ENCODE data around the gene VWA8. TPM values are rescaled to one million over a fixed set of nuclear protein-coding genes. Genes with fewer than 3 reads are reported as not detected.
"Not testable (repeated sequence)": the region's sequence is repeated elsewhere in the genome, so short reads cannot be mapped to it uniquely, and the experiment has no call there.

Gene VWA8
- total and polyA plus RNA-seq, 2 experiments from 2014 or later: 6.3 to 24.6 TPM

DNA sequence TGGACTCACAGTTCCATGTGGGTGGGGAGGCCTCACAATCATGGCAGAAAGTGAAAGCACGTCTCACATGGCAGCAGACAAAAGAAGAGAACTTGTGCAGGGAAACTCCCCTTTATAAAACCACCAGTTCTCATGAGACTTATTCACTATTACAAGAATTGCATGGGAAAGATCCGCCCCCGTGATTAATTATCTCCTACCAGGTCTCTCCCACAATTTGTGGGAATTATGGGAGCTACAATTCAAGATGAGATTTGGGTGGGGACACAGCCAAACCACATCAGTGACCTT is 157.5 kb downstream of the VWA8 start:
- not testable (repeated sequence) for H3K4me3 Mint-ChIP-seq; H2AFZ ChIP-seq; ATAC-seq; H3K27me3 Mint-ChIP-seq (ENCODE audit: insufficient read depth, low read depth, poor library complexity); DNase-seq (ENCODE audit: low spot score); H3K4me3 ChIP-seq; H3K4me2 ChIP-seq; H3F3A ChIP-seq (replicated peaks; ENCODE audit: low read depth); H3K79me2 ChIP-seq (replicated peaks; ENCODE audit: insufficient read depth); H3K36me3 ChIP-seq (ENCODE audit: insufficient read depth); H4K20me1 ChIP-seq (replicated peaks; ENCODE audit: insufficient read depth); H3K9me2 ChIP-seq (ENCODE audit: insufficient read depth); H3K27ac ChIP-seq (ENCODE audit: low read depth); H3K4me1 ChIP-seq (ENCODE audit: insufficient read depth); H3K4me1 Mint-ChIP-seq; H3K27ac Mint-ChIP-seq; H3K27me3 ChIP-seq (ENCODE audit: insufficient read depth)
- peaks cover 25% of the 10 kb centered on the region for H3K36me3 Mint-ChIP-seq (ENCODE audit: low read depth)
- peaks cover 12% of the 10 kb centered on the region; the same call in 2 of the 3 replicates for H3K9me3 Mint-ChIP-seq

DNA sequence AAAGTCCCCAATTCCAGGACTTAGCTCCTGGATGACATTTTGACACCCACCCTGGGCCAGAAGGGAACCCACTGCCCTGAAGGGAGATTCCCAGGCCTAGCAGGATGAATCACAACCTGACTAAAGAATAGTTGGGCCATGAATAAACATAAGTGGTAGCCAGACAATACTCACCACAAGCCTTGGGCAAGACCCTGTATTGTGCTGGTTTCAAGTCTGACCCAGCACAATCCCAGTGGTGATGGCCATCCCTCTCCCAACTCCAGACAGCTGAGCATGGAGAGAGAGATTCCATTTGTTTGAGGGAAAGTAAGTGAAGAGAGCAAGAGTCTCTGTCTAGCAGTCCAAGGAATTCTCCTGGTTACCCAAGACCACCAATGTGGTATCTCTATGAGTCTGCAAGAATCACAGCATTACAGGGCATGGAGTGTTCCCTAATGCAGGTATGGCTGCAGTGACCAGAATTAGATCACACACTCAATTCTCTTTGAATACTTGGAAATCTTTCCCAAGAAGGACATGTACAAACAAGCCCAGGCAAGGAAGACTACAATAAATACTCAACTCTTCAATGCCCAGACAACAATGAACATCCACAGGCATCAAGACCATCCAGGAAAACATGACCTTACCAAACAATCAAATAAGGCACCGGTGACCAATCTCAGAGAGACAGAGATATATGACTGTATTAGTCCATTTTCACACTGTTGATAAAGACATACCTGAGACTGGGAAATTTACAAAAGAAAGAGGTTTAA is 158.0 kb downstream of the VWA8 start:
- ATAC-seq: no peak
- H4K20me1 ChIP-seq (replicated peaks; ENCODE audit: insufficient read depth): no peaks in the 10 kb centered on the region
- H3K27ac ChIP-seq (ENCODE audit: low read depth): no peak overlapping the region
- Mint-ChIP-seq H3K27me3 (ENCODE audit: insufficient read depth, low read depth, poor library complexity) (peaks cover 1% of the 10 kb centered on the region), H3K36me3 (ENCODE audit: low read depth) (peaks cover 25% of the 10 kb centered on the region), H3K4me1 (peaks cover 7% of the 10 kb centered on the region; the same call in 2 of the 3 replicates), H3K27ac (no peak overlapping the region), H3K9me3 (peaks cover 12% of the 10 kb centered on the region; the same call in 2 of the 3 replicates), H3K4me3 (no peak overlapping the region)
- no peak overlapping the region for H3K4me3 ChIP-seq
- H3K79me2 ChIP-seq (replicated peaks; ENCODE audit: insufficient read depth): no peaks in the 10 kb centered on the region
- H3K27me3 ChIP-seq (ENCODE audit: insufficient read depth): no peaks in the 10 kb centered on the region
- no peaks in the 10 kb centered on the region for H3K4me1 ChIP-seq (ENCODE audit: insufficient read depth)
- DNase-seq (ENCODE audit: low spot score): no peak
- H2AFZ ChIP-seq: no peak overlapping the region
- no peak overlapping the region for H3K4me2 ChIP-seq
- H3F3A ChIP-seq (replicated peaks; ENCODE audit: low read depth): no peaks in the 10 kb centered on the region
- no peaks in the 10 kb centered on the region for H3K36me3 ChIP-seq (ENCODE audit: insufficient read depth)
- H3K9me2 ChIP-seq (ENCODE audit: insufficient read depth): no peaks in the 10 kb centered on the region; the same call in 1 of the 2 replicates
- TF ChIP-seq, protein P1, sequence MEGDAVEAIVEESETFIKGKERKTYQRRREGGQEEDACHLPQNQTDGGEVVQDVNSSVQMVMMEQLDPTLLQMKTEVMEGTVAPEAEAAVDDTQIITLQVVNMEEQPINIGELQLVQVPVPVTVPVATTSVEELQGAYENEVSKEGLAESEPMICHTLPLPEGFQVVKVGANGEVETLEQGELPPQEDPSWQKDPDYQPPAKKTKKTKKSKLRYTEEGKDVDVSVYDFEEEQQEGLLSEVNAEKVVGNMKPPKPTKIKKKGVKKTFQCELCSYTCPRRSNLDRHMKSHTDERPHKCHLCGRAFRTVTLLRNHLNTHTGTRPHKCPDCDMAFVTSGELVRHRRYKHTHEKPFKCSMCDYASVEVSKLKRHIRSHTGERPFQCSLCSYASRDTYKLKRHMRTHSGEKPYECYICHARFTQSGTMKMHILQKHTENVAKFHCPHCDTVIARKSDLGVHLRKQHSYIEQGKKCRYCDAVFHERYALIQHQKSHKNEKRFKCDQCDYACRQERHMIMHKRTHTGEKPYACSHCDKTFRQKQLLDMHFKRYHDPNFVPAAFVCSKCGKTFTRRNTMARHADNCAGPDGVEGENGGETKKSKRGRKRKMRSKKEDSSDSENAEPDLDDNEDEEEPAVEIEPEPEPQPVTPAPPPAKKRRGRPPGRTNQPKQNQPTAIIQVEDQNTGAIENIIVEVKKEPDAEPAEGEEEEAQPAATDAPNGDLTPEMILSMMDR (conservative IDR thresholded peaks at IDR 0.05; ENCODE audit: low read depth in 2 of 2): no peak
- TF ChIP-seq, protein P2, sequence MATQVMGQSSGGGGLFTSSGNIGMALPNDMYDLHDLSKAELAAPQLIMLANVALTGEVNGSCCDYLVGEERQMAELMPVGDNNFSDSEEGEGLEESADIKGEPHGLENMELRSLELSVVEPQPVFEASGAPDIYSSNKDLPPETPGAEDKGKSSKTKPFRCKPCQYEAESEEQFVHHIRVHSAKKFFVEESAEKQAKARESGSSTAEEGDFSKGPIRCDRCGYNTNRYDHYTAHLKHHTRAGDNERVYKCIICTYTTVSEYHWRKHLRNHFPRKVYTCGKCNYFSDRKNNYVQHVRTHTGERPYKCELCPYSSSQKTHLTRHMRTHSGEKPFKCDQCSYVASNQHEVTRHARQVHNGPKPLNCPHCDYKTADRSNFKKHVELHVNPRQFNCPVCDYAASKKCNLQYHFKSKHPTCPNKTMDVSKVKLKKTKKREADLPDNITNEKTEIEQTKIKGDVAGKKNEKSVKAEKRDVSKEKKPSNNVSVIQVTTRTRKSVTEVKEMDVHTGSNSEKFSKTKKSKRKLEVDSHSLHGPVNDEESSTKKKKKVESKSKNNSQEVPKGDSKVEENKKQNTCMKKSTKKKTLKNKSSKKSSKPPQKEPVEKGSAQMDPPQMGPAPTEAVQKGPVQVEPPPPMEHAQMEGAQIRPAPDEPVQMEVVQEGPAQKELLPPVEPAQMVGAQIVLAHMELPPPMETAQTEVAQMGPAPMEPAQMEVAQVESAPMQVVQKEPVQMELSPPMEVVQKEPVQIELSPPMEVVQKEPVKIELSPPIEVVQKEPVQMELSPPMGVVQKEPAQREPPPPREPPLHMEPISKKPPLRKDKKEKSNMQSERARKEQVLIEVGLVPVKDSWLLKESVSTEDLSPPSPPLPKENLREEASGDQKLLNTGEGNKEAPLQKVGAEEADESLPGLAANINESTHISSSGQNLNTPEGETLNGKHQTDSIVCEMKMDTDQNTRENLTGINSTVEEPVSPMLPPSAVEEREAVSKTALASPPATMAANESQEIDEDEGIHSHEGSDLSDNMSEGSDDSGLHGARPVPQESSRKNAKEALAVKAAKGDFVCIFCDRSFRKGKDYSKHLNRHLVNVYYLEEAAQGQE (IDR thresholded peaks at IDR 0.05; ENCODE audit: unreplicated experiment): no peak
- TF ChIP-seq ZNF114 (CRISPR knock-in tag; IDR thresholded peaks at IDR 0.05) (no peak), POLR2AphosphoS5 (IDR thresholded peaks at IDR 0.05; ENCODE audit: low read depth) (no peak), JUNB (IDR thresholded peaks at IDR 0.05; ENCODE audit: unreplicated experiment) (no peak), CREB1 (CRISPR knock-in tag; IDR thresholded peaks at IDR 0.05; ENCODE audit: low read depth) (no peak), ZNF331 (CRISPR knock-in tag; IDR thresholded peaks at IDR 0.05; ENCODE audit: low read depth) (no peak), NANOG (IDR thresholded peaks at IDR 0.05; ENCODE audit: borderline replicate concordance) (no peak), EZH2 (IDR thresholded peaks at IDR 0.05; ENCODE audit: low read depth, unreplicated experiment) (no peak), STAT1 (IDR thresholded peaks at IDR 0.05; ENCODE audit: unreplicated experiment) (no peak)
- TF ChIP-seq, protein P3, sequence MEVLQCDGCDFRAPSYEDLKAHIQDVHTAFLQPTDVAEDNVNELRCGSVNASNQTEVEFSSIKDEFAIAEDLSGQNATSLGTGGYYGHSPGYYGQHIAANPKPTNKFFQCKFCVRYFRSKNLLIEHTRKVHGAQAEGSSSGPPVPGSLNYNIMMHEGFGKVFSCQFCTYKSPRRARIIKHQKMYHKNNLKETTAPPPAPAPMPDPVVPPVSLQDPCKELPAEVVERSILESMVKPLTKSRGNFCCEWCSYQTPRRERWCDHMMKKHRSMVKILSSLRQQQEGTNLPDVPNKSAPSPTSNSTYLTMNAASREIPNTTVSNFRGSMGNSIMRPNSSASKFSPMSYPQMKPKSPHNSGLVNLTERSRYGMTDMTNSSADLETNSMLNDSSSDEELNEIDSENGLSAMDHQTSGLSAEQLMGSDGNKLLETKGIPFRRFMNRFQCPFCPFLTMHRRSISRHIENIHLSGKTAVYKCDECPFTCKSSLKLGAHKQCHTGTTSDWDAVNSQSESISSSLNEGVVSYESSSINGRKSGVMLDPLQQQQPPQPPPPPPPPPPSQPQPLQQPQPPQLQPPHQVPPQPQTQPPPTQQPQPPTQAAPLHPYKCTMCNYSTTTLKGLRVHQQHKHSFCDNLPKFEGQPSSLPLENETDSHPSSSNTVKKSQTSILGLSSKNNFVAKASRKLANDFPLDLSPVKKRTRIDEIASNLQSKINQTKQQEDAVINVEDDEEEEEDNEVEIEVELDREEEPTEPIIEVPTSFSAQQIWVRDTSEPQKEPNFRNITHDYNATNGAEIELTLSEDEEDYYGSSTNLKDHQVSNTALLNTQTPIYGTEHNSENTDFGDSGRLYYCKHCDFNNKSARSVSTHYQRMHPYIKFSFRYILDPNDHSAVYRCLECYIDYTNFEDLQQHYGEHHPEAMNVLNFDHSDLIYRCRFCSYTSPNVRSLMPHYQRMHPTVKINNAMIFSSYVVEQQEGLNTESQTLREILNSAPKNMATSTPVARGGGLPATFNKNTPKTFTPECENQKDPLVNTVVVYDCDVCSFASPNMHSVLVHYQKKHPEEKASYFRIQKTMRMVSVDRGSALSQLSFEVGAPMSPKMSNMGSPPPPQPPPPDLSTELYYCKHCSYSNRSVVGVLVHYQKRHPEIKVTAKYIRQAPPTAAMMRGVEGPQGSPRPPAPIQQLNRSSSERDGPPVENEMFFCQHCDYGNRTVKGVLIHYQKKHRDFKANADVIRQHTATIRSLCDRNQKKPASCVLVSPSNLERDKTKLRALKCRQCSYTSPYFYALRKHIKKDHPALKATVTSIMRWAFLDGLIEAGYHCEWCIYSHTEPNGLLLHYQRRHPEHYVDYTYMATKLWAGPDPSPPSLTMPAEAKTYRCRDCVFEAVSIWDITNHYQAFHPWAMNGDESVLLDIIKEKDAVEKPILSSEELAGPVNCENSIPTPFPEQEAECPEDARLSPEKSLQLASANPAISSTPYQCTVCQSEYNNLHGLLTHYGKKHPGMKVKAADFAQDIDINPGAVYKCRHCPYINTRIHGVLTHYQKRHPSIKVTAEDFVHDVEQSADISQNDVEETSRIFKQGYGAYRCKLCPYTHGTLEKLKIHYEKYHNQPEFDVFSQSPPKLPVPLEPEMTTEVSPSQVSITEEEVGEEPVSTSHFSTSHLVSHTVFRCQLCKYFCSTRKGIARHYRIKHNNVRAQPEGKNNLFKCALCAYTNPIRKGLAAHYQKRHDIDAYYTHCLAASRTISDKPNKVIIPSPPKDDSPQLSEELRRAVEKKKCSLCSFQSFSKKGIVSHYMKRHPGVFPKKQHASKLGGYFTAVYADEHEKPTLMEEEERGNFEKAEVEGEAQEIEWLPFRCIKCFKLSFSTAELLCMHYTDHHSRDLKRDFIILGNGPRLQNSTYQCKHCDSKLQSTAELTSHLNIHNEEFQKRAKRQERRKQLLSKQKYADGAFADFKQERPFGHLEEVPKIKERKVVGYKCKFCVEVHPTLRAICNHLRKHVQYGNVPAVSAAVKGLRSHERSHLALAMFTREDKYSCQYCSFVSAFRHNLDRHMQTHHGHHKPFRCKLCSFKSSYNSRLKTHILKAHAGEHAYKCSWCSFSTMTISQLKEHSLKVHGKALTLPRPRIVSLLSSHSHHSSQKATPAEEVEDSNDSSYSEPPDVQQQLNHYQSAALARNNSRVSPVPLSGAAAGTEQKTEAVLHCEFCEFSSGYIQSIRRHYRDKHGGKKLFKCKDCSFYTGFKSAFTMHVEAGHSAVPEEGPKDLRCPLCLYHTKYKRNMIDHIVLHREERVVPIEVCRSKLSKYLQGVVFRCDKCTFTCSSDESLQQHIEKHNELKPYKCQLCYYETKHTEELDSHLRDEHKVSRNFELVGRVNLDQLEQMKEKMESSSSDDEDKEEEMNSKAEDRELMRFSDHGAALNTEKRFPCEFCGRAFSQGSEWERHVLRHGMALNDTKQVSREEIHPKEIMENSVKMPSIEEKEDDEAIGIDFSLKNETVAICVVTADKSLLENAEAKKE (CRISPR knock-in tag; IDR thresholded peaks at IDR 0.05): no peak

All from GM23338 (cell line).